ENCODE data around the gene ATP2A3. TPM values are rescaled to one million over a fixed set of nuclear protein-coding genes. Genes with fewer than 3 reads are reported as not detected.

The ATP2A3 gene
- total RNA-seq, 1 experiment from 2014 or later, result 13.3 TPM

DNA sequence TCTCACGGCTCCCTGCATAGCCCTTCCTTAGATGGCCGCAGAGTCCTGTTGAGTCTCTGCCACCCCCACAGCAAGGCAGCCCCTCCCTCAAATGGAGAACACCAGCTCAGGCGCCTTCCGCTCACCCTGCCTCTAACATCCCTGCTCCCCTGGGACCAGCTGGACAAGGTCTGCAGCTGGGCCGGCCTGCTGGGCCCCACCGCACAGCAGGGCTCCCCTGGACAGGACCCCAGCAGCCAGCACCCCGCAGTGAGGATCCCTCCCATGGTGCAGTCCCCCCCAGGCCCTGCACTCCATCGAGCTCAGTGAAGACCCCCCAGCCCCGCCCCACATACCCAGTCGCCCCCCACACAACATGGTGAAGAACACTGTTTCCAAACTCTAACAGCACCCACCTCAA lies 10.2 kb downstream of the ATP2A3 start:
- Histone ChIP-seq H3K14ac (ENCODE audit: insufficient read depth, low read length) (no peak overlapping the region), H3K9me3 (ENCODE audit: control insufficient read depth, low read depth, low read length) (no peaks in the 10 kb centered on the region), H3K56ac (ENCODE audit: insufficient read length, low read depth, low read length) (no peak overlapping the region), H2AK5ac (ENCODE audit: insufficient read length, low read length) (no peak overlapping the region), H3K9ac (ENCODE audit: extremely low read depth, insufficient read length, low read length) (no peak overlapping the region), H3K27ac (ENCODE audit: insufficient read length, low read depth, low read length) (no peak overlapping the region), H3K27me3 (ENCODE audit: insufficient read depth, low read length) (no peaks in the 10 kb centered on the region), H3K23me2 (ENCODE audit: insufficient read length, low read depth, low read length, poor library complexity, severe bottlenecking) (no peaks in the 10 kb centered on the region), H3K23ac (ENCODE audit: insufficient read length, low read depth, low read length) (no peak overlapping the region), H2BK120ac (ENCODE audit: low read depth, low read length, poor library complexity, severe bottlenecking) (no peak overlapping the region), H3K18ac (ENCODE audit: insufficient read length, low read depth, low read length) (no peak overlapping the region), H3K4me1 (ENCODE audit: insufficient read depth, low read length) (no peaks in the 10 kb centered on the region; the same call in 1 of the 2 replicates), H3K79me2 (ENCODE audit: insufficient read depth, low read length) (no peaks in the 10 kb centered on the region), H4K91ac (ENCODE audit: insufficient read length, low read depth, low read length) (no peak overlapping the region), H3K4ac (ENCODE audit: low read depth, low read length) (no peak overlapping the region), H2BK12ac (ENCODE audit: insufficient read length, low read depth, low read length) (no peak overlapping the region), H2BK5ac (ENCODE audit: insufficient read length, low read length) (no peak overlapping the region), H4K5ac (ENCODE audit: insufficient read length, low read depth, low read length) (no peak overlapping the region), H3T11ph (ENCODE audit: low read length) (no peak overlapping the region), H3K4me2 (ENCODE audit: insufficient read depth, insufficient read length, low read length) (no peak overlapping the region), H4K20me1 (ENCODE audit: control insufficient read depth, insufficient read depth, insufficient read length) (no peaks in the 10 kb centered on the region), H4K8ac (replicated peaks; ENCODE audit: insufficient read length, low read depth, low read length) (no peak overlapping the region), H3K79me1 (ENCODE audit: insufficient read depth, low read depth, low read length, poor library complexity, severe bottlenecking) (no peaks in the 10 kb centered on the region), H2AFZ (ENCODE audit: low read length) (no peak overlapping the region), H2BK20ac (ENCODE audit: low read depth, low read length, poor library complexity, severe bottlenecking) (no peak overlapping the region), H2BK15ac (ENCODE audit: low read depth, low read length) (no peak overlapping the region)
- TF ChIP-seq, protein P1, sequence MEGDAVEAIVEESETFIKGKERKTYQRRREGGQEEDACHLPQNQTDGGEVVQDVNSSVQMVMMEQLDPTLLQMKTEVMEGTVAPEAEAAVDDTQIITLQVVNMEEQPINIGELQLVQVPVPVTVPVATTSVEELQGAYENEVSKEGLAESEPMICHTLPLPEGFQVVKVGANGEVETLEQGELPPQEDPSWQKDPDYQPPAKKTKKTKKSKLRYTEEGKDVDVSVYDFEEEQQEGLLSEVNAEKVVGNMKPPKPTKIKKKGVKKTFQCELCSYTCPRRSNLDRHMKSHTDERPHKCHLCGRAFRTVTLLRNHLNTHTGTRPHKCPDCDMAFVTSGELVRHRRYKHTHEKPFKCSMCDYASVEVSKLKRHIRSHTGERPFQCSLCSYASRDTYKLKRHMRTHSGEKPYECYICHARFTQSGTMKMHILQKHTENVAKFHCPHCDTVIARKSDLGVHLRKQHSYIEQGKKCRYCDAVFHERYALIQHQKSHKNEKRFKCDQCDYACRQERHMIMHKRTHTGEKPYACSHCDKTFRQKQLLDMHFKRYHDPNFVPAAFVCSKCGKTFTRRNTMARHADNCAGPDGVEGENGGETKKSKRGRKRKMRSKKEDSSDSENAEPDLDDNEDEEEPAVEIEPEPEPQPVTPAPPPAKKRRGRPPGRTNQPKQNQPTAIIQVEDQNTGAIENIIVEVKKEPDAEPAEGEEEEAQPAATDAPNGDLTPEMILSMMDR (conservative IDR thresholded peaks at IDR 0.05), result no peak
- DNase-seq, result no peak
- no CpG with 5 or more reads among the region's 10 CpGs for WGBS (ENCODE audit: extremely low coverage, insufficient read length, low lambda C conversion rate)
- Mint-ChIP-seq H3K4me1 (peaks cover 18 to 31% of the 10 kb centered on the region in 2 experiments), H3K4me3 (no peak overlapping the region), H3K36me3 (ENCODE audit: insufficient read depth in 1 of 3, low read depth in 3 of 3) (no peaks in the 10 kb centered on the region), H3K27ac (no peak overlapping the region), H3K9me3 (no peaks in the 10 kb centered on the region), H3K27me3 (ENCODE audit: low read depth) (no peaks in the 10 kb centered on the region; the same call in 1 of the 2 replicates)

Measured in H9 (cell line).